CD8-positive, alpha-beta memory T cell (primary cell): ENCODE measurements around the gene ZNF335. TPM values are rescaled to one million over a fixed set of nuclear protein-coding genes. Genes with fewer than 3 reads are reported as not detected.

Source experiments
- CTCF ChIA-PET: fragments of 350-600 bp; sonication (Branson Sonifier 250); formaldehyde crosslinking; loops from one replicate; lab custom pipeline; 2021; ENCODE audit warnings: antibody characterized with exemption; lab: Charles Lee
- POLR2A ChIA-PET: fragments of 350-600 bp; sonication (Branson Sonifier 250); formaldehyde crosslinking; loops from one replicate; lab custom pipeline; 2021; ENCODE audit warnings: antibody characterized with exemption; lab: Charles Lee
- DNase-seq, 5 donors: peaks; one replicate each; pipeline versions ENCODE4 v3.0.0 to v3.0.0-alpha.2; 2020 to 2022; ENCODE audit warnings: mixed read lengths in 1 of 5
- H3K27ac ChIP-seq: one replicate; pipeline ENCODE4 v1.7.0; 2013; ENCODE audit warnings: low read depth, mild to moderate bottlenecking, low read length, moderate library complexity
- H3K27me3 ChIP-seq: 2 replicates; pipeline ENCODE4 v1.7.0; 2013; ENCODE audit warnings: low read length, mild to moderate bottlenecking; ENCODE audit not compliant: insufficient read depth, poor library complexity, severe bottlenecking
- H3K36me3 ChIP-seq: 2 replicates; pipeline ENCODE4 v1.7.0; 2013; ENCODE audit warnings: mild to moderate bottlenecking, low read length, moderate library complexity; ENCODE audit not compliant: insufficient read depth
- H3K4me1 ChIP-seq: 2 replicates; pipeline ENCODE4 v1.7.0; 2013; ENCODE audit warnings: mild to moderate bottlenecking, low read length, moderate library complexity; ENCODE audit not compliant: insufficient read depth
- H3K4me3 ChIP-seq: 2 replicates; pipeline ENCODE4 v1.7.0; 2013; ENCODE audit warnings: mild to moderate bottlenecking, low read length
- H3K9me3 ChIP-seq: 2 replicates; pipeline ENCODE4 v1.7.0; 2013; ENCODE audit warnings: mild to moderate bottlenecking, low read length
- H3K27ac Mint-ChIP-seq, 8 donors: one replicate each; pipeline ENCODE4 v1.8.0; 2020 to 2021; ENCODE audit warnings: mixed read lengths in 8 of 8, mild to moderate bottlenecking in 6 of 8, inconsistent platforms in 3 of 8, moderate library complexity in 3 of 8
- H3K27me3 Mint-ChIP-seq, 2 donors: one replicate each; pipeline ENCODE4 v1.8.0; 2020 to 2021; ENCODE audit warnings: mixed read lengths in 2 of 2, mild to moderate bottlenecking in 1 of 2, moderate library complexity in 1 of 2
- H3K36me3 Mint-ChIP-seq, 3 donors: one replicate each; pipeline ENCODE4 v1.8.0; 2020 to 2021; ENCODE audit warnings: mixed read lengths in 3 of 3, inconsistent platforms in 1 of 3, mild to moderate bottlenecking in 1 of 3
- H3K4me1 Mint-ChIP-seq, 3 donors: one replicate each; pipeline ENCODE4 v1.8.0; 2020 to 2021; ENCODE audit warnings: mixed read lengths in 3 of 3, inconsistent platforms in 1 of 3, mild to moderate bottlenecking in 1 of 3
- H3K4me3 Mint-ChIP-seq, 7 donors: one replicate each; pipeline ENCODE4 v1.8.0; 2020 to 2021; ENCODE audit warnings: mixed read lengths in 7 of 7, mild to moderate bottlenecking in 6 of 7, moderate library complexity in 4 of 7, inconsistent platforms in 2 of 7
- H3K9me3 Mint-ChIP-seq, 5 donors: one replicate each; pipeline ENCODE4 v1.8.0; 2020 to 2022; ENCODE audit warnings: mixed read lengths in 5 of 5, mild to moderate bottlenecking in 3 of 5, moderate library complexity in 2 of 5, inconsistent platforms in 1 of 5
- polyA plus RNA-seq: library from polyadenylated mRNA; unstranded; fragments of 300-500 nt; fragmentation: Illumina TruSeq; gene quantifications from one replicate; pipeline ENCODE4 v1.2.3, GENCODE V29; 2021
- total RNA-seq, 2 experiments: library from RNA; stranded (reverse); gene quantifications; one replicate each; pipeline ENCODE4 v1.2.3, GENCODE V29; 2021

ZNF335 gene
- total and polyA plus RNA-seq, 3 experiments from 2014 or later, result 14.6 to 38.3 (median 37.5) TPM

GRCh38 chr20:45926731-45927070, 45.3 kb downstream of the ZNF335 start:
- Histone ChIP-seq H3K36me3 (no peaks in the 10 kb centered on the region), H3K4me3 (no peak overlapping the region), H3K27ac (no peak overlapping the region), H3K27me3 (no peaks in the 10 kb centered on the region), H3K4me1 (no peaks in the 10 kb centered on the region), H3K9me3 (no peaks in the 10 kb centered on the region)
- no peaks in the 10 kb centered on the region for H3K9me3 Mint-ChIP-seq
- no peak for DNase-seq
- H3K36me3 Mint-ChIP-seq, result no peaks in the 10 kb centered on the region
- H3K27ac Mint-ChIP-seq, result no peak overlapping the region
- H3K4me1 Mint-ChIP-seq, result peaks cover 0 to 8% (median 0%) of the 10 kb centered on the region in 3 donors
- CTCF ChIA-PET, result interaction anchor here (0.9 kb wide), 1 partner anchor 60 kb away, joined by 3 read pairs; no protein-coding TSS in a partner anchor
- H3K4me3 Mint-ChIP-seq, result no peak overlapping the region
- H3K27me3 Mint-ChIP-seq, result peaks cover 2 to 4% of the 10 kb centered on the region in 2 donors
- POLR2A ChIA-PET, result no interaction called here

GRCh38 chr20:45925821-45926506, 46.0 kb downstream of the ZNF335 start:
- peaks cover 5 to 9% of the 10 kb centered on the region in 2 donors for H3K27me3 Mint-ChIP-seq
- CTCF ChIA-PET, result interaction anchor here (0.9 to 1.0 kb wide), 2 partner anchors 8 to 61 kb away, joined by 3 to 4 read pairs; no protein-coding TSS in a partner anchor
- POLR2A ChIA-PET, result interaction anchor here (0.7 kb wide), 1 partner anchor 9 kb away, joined by 3 read pairs; no protein-coding TSS in a partner anchor

GRCh38 chr20:45924391-45925261, 47.4 kb downstream of the ZNF335 start:
- no peaks in the 10 kb centered on the region for H3K9me3 ChIP-seq
- Mint-ChIP-seq H3K27me3 (peaks cover 10 to 17% of the 10 kb centered on the region in 2 donors), H3K9me3 (no peaks in the 10 kb centered on the region), H3K36me3 (peaks cover 0 to 3% (median 0%) of the 10 kb centered on the region in 3 donors), H3K4me3 (no peak overlapping the region), H3K27ac (no peak overlapping the region), H3K4me1 (peaks cover 0 to 8% (median 0%) of the 10 kb centered on the region in 3 donors)
- H3K27ac ChIP-seq, result no peak overlapping the region
- H3K27me3 ChIP-seq, result no peaks in the 10 kb centered on the region
- no peaks in the 10 kb centered on the region for H3K4me1 ChIP-seq
- no peaks in the 10 kb centered on the region for H3K36me3 ChIP-seq
- ChIA-PET POLR2A (interaction anchor here (3.2 kb wide), 1 partner anchor 10 kb away, joined by 11 read pairs; the partner anchor contains the start of gene PCIF1), CTCF (interaction anchor here (1.2 to 1.7 kb wide), 3 partner anchors 34 to 89 kb away, joined by 3 to 5 read pairs (median 3); no protein-coding TSS in a partner anchor)
- no peak for DNase-seq
- no peak overlapping the region for H3K4me3 ChIP-seq

More at GRCh38 chr20:45925821-45926506, 46.0 kb downstream of the ZNF335 start:
- Mint-ChIP-seq H3K4me1 (peaks cover 0 to 8% (median 0%) of the 10 kb centered on the region in 3 donors), H3K27ac (no peak overlapping the region), H3K36me3 (peaks cover 0 to 3% (median 0%) of the 10 kb centered on the region in 3 donors), H3K4me3 (no peak overlapping the region), H3K9me3 (no peaks in the 10 kb centered on the region)
- H3K27me3 ChIP-seq, result no peaks in the 10 kb centered on the region
- no peak overlapping the region for H3K27ac ChIP-seq
- no peak overlapping the region for H3K4me3 ChIP-seq
- no peaks in the 10 kb centered on the region for H3K4me1 ChIP-seq
- H3K36me3 ChIP-seq, result no peaks in the 10 kb centered on the region
- no peaks in the 10 kb centered on the region for H3K9me3 ChIP-seq
- no peak for DNase-seq

- no peaks in the 10 kb centered on the region for H3K9me3 ChIP-seq
- H3K4me3 Mint-ChIP-seq, result no peak overlapping the region
- CTCF ChIA-PET, result interaction anchor here (0.9 to 1.0 kb wide), 2 partner anchors 9 to 13 kb away, joined by 3 to 4 read pairs; partner anchors contain the start of genes PCIF1 and PLTP
Observed at GRCh38 chr20:45921337-45922189, 50.4 kb downstream of the ZNF335 start.

GRCh38 chr20:45920462-45921336, 51.3 kb downstream of the ZNF335 start:
- Mint-ChIP-seq H3K27me3 (peaks cover 16 to 36% of the 10 kb centered on the region in 2 donors), H3K9me3 (no peaks in the 10 kb centered on the region), H3K36me3 (peaks cover 0 to 3% (median 0%) of the 10 kb centered on the region in 3 donors), H3K4me3 (no peak overlapping the region), H3K4me1 (no peaks in the 10 kb centered on the region), H3K27ac (no peak overlapping the region)
- no peak for DNase-seq
- no peaks in the 10 kb centered on the region for H3K4me1 ChIP-seq
- ChIA-PET CTCF (interaction anchor here (1.5 kb wide), 1 partner anchor 7 kb away, joined by 4 read pairs; no protein-coding TSS in a partner anchor), POLR2A (interaction anchor here (0.7 to 1.1 kb wide), 2 partner anchors 13 to 14 kb away, joined by 3 to 4 read pairs; partner anchors contain the start of gene PCIF1)
- no peaks in the 10 kb centered on the region for H3K9me3 ChIP-seq
- H3K27me3 ChIP-seq, result no peaks in the 10 kb centered on the region
- H3K36me3 ChIP-seq, result no peaks in the 10 kb centered on the region
- no peak overlapping the region for H3K27ac ChIP-seq
- H3K4me3 ChIP-seq, result no peak overlapping the region

More at GRCh38 chr20:45921337-45922189, 50.4 kb downstream of the ZNF335 start:
- Mint-ChIP-seq H3K36me3 (peaks cover 0 to 3% (median 0%) of the 10 kb centered on the region in 3 donors), H3K9me3 (no peaks in the 10 kb centered on the region), H3K27ac (peak overlapping the region in 1 of 8 donors; percentile 33), H3K4me1 (no peaks in the 10 kb centered on the region), H3K27me3 (peaks cover 10 to 29% of the 10 kb centered on the region in 2 donors)
- Histone ChIP-seq H3K4me3 (no peak overlapping the region), H3K4me1 (no peaks in the 10 kb centered on the region), H3K27me3 (no peaks in the 10 kb centered on the region), H3K36me3 (no peaks in the 10 kb centered on the region), H3K27ac (no peak overlapping the region)
- POLR2A ChIA-PET, result interaction anchor here (0.7 to 3.2 kb wide), 2 partner anchors 12 to 13 kb away, joined by 3 to 11 read pairs; partner anchors contain the start of gene PCIF1
- no peak for DNase-seq

GRCh38 chr20:45919542-45920399, 52.2 kb downstream of the ZNF335 start:
- peak overlapping the region in 1 of 8 donors; percentile 6 for H3K27ac Mint-ChIP-seq
- no peak overlapping the region for H3K4me3 ChIP-seq
- no peaks in the 10 kb centered on the region for H3K9me3 Mint-ChIP-seq
- H3K36me3 ChIP-seq, result no peaks in the 10 kb centered on the region
- H3K27ac ChIP-seq, result no peak overlapping the region
- CTCF ChIA-PET, result interaction anchor here (1.3 to 1.5 kb wide), 2 partner anchors 8 to 14 kb away, joined by 4 to 5 read pairs; partner anchors contain the start of gene PCIF1
- no peak overlapping the region for H3K4me3 Mint-ChIP-seq
- POLR2A ChIA-PET, result interaction anchor here (0.6 to 1.1 kb wide), 2 partner anchors 15 to 29 kb away, joined by 3 to 4 read pairs; partner anchors contain the start of genes CTSA, NEURL2 and PCIF1
- H3K9me3 ChIP-seq, result no peaks in the 10 kb centered on the region
- no peak for DNase-seq
- H3K4me1 ChIP-seq, result no peaks in the 10 kb centered on the region
- H3K27me3 ChIP-seq, result no peaks in the 10 kb centered on the region
- H3K36me3 Mint-ChIP-seq, result peaks cover 0 to 3% (median 0%) of the 10 kb centered on the region in 3 donors
- peaks cover 22 to 36% of the 10 kb centered on the region in 2 donors for H3K27me3 Mint-ChIP-seq
- no peaks in the 10 kb centered on the region for H3K4me1 Mint-ChIP-seq
